Renal pelvis (tissue), 12 donors: ENCODE results near the gene TGFBR3L. TPM values are rescaled to one million over a fixed set of nuclear protein-coding genes. Genes with fewer than 3 reads are reported as not detected.
A peak's percentile ranks its signal among the peaks of the same experiment; 100 is the strongest.

Experiments
- DNase-seq: peaks from one replicate; pipeline ENCODE4 v3.0.0-alpha.2; 2013
- long read RNA-seq, 16 experiments: transcript quantifications; one replicate each; lab custom pipeline, GENCODE V29; 2026
- polyA plus RNA-seq, 3 donors: library from polyadenylated mRNA; unstranded; fragments of 120-200 nt; gene quantifications; one replicate each; pipeline ENCODE4 v1.2.1, GENCODE V29; 2013; ENCODE audit not compliant: insufficient read length in 3 of 3

The TGFBR3L gene
- polyA plus RNA-seq, result 1 to 10 TPM in 1 of 3 donors, under 1 TPM in 2; 0.70 to 1.3 (median 0.97) TPM
- long read RNA-seq, donor 1, result 0 reads
- long read RNA-seq, donor 2, partial matches to known transcripts, result 0 of 1 reads
- long read RNA-seq, donor 2, other reads (novel, unspliced or antisense), result 0 of 1 reads
- long read RNA-seq, donor 3, result 0 reads
- long read RNA-seq, donor 4, partial matches to known transcripts, result 0 of 2 reads
- long read RNA-seq, donor 4, other reads (novel, unspliced or antisense), result 0 of 2 reads
- long read RNA-seq, donor 5, partial matches to known transcripts, result 0 of 1 reads
- long read RNA-seq, donor 5, other reads (novel, unspliced or antisense), result 0 of 1 reads
- long read RNA-seq, donor 6, partial matches to known transcripts, result 0 of 1 reads
- long read RNA-seq, donor 6, other reads (novel, unspliced or antisense), result 0 of 1 reads
- long read RNA-seq, donor 7, result 0 reads
- long read RNA-seq, donor 8, result 0 reads
- long read RNA-seq, donor 9, partial matches to known transcripts, result 0 of 2 reads
- long read RNA-seq, donor 9, other reads (novel, unspliced or antisense), result 0 of 2 reads
- long read RNA-seq, donor 10, result 0 reads
- long read RNA-seq, donor 11, result 0 reads
- long read RNA-seq, donor 12, result 0 reads
- long read RNA-seq, donor 13, result 0 reads
- long read RNA-seq, donor 14, result 0 reads
- long read RNA-seq, donor 15, result 0 reads
- long read RNA-seq, donor 16, result 0 reads

DNA sequence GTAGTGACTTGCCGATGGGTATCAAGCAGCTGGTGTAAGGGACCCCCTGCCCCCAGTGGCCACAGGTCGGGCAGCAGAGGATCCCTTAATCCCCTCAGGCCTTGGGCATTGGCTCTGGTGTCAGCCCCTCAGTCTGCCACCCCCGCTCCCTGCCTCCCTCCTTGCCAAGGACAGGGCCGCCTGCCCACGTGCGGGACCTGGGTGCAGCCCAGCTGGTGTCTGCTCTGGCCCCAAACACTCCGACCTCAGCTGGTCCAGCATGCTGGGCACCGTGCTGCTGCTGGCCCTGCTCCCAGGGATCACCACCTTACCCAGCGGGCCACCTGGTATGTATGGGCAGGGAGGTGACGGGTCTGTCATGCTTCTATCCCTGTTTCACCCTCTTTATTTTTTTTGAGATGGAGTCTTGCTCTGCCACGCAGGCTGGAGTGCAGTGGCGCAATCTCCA is at the start of gene TGFBR3L:
Gene TGFBR3L, plus strand, starts transcription at position 233 of the 448 bp plus-strand sequence.
- no peak for DNase-seq

DNA sequence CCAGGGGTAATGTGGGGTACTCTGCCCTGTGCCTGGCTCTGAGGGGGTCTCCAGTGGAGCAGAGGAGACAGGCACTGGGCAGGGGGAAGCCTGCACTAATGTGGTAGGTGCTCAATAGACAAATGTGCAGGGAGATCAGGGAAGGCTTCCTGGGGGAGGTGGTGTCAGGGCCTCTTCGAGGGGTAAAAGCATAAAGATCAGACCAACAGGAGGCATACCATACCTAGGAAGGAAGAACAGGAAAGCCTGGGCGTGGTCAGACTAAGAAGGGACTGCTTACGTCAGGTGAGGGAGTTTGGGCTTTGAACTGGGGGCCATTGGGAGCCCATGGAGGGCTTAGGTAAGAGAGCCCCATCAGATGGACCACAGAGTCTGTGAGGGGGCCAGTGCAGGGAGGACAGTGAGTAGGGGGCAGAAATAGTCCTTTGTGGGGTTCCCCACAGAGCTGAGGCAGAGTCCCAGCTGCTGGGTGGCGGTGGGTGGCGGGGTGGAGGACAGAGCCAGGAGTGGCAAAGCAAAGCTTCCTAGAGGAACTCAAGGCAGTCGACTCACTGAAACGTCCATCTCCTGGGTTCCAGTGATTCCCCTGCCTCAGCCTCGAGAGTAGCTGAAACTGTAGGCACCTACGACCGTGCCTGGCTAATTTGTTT is 49.2 kb upstream of the TGFBR3L start:
- DNase-seq, result no peak

DNA sequence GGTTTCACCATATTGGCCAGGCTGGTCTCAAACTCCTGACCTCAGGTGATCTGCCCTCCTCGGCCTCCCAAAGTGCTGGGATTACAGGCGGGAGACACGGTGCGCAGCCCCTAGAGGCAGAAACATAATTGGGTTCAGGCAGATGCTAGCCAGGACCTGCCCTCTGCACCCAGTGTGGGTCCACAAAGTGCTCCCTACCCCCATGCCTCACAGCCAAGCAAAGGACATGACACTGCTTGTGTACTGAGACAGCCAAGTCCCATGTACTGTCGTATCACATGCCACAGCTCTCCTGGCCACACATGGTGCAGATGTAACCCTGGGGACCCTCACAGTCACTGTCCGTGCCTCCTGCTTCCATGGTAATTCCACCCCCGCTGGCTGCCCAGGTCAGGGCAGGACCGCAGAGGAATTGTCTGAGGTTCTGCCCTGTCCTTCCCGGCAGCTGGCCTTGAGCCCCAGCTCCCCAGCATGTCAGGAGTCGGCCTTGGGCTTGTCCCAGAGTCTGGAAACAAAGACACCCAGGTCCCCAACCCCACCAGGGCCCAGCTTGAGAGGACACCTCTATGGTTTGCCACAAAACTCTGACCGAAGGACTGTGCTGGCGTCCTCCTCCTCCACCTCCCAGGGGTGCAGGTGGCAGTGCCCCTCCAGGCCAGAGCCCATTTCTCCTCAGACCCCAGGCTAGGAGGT is 48.1 kb upstream of the TGFBR3L start:
- DNase-seq, result no peak

DNA sequence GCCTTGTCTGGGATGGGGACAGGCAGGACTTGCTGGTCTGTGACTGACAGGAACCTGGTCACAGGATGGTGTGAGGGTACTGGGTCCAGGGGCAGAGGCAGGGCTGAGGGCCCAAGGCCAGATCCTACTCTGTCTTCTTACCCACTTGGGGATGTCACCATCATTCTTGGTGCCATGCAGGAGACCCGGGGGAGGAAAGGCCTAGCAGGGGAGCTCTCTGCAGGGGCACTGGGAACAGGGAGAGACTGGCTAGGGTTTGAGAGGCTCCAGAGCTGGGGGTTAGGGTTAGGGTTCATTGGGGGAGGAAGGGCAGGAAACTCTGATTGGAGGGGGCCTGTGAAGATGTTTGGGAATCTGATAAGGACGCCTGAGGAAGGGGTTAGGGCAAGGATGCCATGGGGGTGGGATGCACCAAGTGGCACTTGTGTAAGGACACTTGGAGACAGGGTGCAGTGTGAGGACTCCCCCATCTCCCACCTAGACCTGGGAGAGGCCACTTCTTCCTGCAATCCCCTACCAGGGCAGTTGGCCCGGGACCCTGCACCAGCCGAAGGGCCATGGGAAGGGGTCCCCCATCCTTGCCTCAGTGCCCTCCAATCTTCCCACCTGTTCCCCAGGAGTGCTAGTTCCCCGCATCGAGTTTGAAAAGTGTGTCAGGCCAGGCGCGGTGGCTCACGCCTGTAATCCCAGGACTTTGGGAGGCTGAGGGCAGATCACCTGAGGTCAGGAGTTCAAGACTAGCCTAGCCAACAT is 47.4 kb upstream of the TGFBR3L start:
- no peak for DNase-seq

DNA sequence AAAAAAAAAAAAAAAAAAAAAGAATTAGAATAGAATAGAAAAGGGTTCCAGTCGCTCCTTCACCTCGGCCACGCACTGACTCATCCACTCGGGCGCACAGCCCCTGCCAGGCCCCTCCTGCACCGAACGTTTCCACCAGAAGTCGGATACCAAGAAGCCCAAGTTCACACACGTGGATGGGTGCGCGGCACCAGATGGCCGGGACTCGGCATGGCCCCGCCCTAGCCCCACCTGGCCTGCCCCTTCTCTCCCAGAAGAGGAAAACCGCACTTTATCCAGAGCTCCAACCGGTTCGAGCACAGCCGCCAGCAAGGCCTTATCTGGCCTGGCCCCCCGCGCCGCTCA is 46.3 kb upstream of the TGFBR3L start:
- no peak for DNase-seq

DNA sequence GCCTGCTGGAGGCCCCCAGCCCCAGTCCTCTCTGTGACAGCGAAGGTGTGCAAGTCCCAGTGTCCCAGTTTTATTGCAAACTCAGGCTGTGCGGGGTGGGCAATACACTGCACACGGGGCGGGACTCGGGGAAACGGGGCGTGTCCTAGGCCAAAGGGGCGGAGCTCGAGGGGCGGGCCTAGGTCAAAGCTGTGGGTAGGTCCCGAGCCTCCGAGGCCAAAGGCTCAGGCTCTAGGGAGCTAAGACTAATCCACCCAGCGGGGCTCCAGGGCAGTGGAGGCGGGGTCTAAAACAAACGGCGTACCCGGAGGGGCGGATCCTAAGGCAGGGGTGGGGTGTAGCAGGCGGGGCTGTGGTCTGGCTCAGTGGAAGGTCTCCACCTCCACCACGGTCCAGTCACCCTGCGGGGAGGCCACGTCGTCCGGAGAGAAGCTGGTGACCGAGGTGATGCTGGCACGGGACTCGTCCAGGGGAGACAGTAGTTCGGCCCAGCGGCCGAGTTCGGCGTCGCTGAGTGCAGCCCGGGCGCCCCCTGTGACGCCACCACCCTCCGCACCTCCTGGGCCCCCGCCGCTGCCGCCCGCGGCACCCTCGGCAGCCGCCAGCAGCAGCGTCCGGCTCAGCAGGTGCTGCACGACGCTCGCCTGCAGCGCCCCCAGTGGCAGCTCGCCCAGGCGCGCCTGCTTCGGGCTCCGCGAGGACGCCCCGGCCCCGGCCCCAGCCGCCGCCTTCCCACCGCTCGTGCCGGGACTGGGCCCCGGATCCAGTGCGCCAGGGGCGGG is 45.8 kb upstream of the TGFBR3L start:
- DNase-seq, result peak; percentile 65

DNA sequence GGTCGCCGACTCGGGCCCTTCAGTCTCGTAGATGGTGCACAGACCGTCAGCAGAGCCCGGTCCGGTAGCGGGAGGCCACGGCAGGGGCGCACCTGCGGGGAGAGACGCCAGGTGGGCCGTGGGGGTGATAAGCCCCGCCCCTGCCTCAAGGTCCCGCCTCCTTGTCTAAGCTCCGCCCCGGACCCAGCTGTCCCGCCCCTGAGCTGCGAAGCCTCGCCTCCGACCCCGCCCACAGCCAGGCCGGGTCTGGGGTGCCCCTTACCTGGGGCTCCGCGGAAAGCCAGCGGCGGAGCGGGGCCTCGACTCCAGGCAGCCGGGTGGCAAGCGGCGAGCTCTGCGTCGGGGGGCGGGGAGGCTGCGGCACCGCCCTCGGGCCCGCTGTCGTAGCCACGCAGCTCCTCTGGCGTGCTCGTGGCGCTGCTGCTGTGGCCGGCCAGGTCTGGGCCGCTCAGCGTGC is 45.1 kb upstream of the TGFBR3L start:
- DNase-seq, result no peak

DNA sequence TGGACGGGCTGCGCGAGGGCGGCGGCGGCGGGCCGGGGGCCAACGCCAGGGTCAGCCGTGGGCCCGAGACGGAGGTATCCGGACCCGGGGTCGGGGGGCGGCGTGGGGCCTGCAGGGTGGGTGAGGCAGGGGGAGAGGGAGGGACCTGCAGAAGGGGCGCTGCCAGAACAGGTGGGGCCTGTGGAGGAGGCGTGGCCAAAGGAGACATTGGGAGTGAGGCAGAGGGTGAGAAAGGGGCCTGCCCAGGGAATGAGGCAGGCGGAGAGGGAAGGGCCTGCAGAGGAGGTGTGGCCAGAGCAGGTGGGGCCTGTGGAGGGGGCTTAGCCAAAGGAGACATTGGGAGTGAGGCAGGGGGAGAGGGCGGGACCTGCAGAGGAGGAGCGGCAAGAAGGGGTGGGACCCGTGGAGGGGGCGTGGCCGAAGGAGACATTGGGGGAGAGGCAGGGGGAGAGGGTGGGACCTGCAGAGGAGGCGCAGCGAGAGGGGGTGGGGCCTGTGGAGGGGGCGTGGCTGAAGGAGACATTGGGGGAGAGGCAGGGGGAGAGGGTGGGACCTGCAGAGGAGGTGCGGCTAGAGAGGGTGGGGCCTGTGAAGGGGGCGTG is 44.6 kb upstream of the TGFBR3L start:
- DNase-seq, result no peak

DNA sequence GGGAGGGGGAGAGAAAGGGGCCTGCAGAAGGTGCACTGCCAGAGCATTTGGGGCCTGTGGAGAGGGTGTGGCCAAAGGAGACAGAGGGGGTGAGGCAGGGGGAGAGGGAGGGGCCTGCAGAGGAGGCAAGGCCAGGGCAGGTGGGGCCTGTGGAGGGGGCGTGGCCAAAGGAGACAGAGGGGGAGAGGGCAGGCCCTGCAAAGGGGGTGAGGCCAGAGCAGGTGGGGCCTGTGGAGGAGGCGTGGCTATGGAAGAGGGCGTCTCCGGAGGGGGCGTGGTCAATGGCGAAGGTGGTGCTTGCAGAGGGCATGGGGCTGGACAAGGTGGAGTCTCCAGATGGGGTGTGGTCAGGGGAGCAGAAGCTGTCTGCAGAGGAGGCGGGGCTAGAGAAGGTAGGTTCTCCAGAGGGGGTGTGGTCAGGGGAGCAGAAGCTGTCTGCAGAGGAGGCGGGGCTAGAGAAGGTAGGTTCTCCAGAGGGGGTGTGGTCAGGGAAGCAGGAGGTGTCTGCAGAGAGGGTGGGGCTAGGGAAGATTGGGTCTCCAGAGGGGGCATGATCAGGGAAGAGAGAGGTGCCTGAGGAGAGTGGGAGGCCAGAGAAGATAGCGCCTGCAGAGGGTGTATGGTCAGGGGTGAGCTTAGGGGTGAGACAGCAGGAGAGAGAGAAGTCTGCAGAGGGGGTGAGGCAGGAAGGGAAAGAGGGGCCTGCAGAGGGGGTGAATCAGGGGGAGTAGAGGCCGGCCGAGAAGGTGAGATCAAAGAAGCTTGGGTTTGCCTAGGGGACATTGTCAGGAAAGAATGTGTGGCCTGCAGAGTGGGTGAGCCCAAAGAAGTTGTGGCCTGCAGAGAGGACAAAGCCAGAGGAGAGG is 43.8 kb upstream of the TGFBR3L start:
- DNase-seq, result no peak

DNA sequence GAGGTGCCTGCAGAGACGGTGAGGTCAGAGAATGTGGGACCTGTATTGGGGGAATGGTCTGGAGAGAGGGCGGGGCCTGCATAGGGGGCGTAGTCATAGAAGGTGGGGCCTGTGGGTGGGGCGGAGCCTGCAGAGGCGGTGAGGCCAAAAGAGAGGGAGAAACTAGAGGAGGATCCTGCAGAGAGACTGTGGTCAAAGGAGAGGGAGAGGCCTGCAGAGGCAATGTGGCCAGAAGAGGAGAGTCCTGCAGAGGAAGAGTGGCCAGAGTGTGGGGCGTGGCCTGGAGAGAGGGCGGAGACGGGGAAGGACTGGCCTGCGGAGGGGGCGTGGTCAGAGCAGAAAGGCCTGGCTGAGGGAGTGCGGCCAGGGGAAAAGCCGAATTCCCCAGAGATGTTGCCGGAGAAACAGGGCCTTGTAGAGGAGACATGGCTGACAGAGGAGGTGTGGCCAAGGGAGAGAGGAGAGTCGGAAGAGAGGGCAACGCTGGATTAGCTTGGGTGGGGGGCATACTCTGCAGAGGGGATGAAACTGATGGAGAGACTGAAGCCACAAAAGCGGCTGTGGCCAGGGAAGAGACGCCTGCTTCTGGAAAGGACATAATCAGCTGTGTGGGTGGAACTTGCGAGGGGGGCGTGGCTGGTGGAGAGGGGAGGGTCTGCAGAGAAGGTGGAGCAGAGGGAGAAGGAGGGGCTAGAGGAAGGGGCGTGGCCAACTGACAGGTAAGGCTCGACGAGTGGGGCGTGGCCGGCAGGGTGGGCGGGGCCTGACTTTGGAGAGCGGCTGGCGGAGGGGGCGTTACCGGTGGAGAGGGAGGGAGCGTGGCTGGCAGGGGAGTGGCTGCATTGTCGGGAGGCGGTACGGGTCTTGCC is 43.0 kb upstream of the TGFBR3L start:
- peak; percentile 78 for DNase-seq

DNA sequence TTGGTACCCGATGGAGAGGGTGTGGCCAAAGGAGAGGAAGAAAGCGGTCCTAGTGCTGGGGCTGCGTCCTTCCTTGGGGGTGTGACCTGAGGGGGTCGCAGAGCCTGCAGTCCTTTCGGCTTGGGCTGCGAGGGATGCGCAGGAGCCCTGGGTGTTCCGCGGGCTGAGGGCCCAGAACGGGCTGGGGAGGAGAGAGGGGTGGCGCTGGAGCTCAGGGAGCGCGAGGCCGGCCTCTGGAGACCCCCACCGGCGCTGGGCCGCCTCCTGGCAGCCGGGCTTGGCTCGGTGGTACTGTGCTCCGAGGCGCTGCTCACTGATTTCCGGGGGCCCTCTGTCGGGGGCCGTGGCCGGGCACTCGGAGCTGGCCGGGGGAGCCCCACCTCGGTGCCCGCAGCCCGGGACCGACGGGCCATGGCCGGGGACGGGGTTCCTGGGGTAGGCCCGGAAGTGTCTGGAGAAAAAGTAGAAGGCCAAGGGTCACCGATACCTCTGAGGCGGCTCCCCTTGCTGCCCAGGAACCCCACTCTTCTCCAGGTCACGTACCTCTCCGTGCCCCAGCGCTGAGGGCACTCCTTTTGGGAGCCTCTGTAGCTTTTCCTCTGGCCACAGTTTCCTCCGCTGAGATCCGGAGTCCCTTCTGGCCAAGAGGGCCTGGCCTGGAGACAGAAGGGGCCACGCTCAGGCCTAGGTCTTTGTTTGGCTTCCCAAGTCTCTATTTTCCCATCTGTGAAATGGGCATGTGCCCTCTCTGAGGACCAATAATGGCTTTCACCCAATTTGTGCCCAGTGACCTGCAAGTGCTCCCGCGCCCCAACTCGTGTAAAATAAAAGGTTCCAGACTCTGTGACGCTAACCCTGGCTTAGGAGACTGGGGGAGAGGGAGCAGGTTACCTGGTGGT is 42.1 kb upstream of the TGFBR3L start:
- no peak for DNase-seq

DNA sequence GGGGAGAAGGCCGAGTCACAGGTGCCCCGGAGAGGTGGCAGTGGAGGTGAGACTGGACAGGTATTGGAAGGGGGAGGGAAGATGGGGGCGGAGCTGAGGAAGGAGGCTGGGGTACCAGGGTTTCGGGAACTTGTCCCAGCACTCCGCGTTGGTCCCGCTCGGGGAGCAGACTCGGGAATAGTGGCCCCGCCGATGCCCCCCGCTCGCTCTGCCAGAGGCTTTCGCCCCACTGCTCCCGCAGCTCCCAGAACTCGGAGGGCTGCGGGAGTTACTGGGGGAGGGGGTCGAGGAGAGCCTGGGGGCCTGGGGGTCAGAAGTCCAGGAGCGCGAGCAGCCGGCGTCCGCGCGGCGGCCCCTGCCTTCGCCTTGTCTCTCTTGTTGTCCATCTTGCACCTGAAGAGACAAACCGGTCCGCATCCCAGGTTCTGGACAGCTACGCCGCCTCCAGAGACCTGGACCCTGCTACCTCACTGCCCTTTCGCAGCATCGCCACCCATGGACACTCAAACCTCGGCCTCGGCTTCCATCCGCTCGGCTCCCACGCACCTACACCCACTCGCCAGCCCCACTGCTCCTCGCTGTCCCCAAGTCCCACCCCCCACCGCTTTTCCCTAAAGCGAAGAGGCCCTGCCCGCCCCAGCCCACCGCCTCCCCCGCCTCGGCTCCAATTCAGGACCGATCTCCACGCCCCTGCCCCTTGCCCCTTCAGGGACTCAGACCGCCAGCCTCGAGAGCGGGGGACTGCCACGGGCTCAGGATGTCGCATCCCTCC is 41.1 kb upstream of the TGFBR3L start:
- no peak for DNase-seq

DNA sequence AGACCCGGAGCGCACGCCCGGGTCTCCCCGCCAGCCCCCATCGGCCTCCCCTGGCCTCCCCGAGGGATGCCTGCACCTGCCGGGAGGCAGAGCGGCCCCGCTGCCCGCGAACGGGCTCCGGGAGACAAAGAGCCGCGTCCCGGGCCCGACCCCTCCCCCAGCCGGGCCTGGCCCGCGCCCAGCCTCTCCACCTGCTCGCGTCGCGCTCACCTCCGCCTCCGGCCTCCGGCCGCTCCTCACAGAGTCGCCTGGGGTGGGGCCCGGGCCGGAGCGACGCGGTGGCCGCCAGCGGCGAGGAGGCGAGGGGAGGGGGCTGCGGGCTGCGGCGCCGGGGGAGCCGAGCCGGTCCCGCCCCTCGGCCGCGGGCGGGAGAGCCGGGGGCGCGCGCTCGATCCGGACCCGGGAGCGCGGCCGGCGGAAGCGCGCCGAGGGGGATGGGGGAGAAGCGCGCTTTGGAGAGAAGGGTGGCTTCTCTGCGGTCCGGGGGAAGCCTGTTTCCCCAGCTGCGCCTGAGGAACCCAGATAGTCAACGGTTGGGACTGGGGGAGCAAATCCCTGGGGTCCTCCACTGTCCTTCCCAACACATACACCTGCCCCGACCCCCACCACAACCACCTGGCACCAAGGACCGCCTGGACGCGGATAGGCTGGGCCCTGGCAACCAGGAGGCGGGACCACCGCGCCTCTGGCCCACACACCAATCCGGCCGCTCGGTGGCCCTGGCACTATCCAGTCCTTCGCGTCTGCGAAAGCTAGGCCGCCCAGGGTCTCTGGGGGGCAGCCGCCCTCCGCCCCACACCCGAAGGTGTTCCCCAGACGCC is 40.3 kb upstream of the TGFBR3L start, which contains the start of gene PRR36:
Gene PRR36, minus strand, starts transcription at position 315 of the 821 bp plus-strand sequence. CDS start 701 bp downstream, outside the sequence.
- peak; percentile 80 for DNase-seq

DNA sequence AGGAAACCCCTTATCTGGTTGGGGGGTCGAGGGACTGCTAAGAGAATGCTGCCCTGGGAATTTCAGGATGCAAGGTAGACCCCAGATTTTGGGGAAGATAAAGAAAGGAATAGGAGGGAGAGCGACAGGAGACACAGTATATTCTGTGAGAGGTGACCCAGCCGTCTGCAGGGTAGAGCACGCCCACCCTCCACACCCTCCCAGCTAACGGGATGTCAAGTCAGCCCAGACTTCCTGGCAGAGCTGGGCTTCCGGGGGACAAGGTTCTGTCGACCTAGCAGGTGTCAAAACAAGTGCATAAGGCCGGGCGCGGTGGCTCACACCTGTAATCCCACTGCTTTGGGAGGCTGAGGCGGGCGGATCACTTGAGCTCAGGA is 39.7 kb upstream of the TGFBR3L start:
- DNase-seq, result no peak

DNA sequence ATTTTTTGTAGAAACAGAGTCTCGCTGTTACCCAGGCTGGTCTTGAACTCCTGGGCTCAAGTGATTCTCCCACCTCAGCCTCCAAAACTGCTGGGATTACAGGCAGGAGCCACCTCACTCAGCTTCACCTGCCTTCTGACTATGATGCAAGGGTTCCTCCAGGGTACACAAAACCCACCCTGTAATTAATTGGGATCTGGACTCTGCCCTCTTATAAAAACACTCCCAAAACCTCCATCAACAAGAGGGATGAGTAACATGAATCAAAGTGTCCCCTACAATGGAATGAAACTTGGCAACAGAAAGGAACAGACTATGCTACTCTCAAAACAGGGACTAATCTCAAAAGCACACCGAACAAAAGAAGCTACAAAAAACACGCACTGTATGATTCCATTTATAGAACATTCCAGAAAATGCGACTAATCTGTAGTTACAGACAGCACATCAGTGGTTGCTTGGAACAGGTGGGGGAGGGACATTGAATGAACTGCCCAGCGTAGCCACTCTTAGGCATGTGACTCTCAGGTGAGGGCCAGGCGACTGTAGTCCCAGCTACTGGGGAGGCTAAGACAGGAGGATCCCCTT is 37.3 kb upstream of the TGFBR3L start:
- no peak for DNase-seq
